GM19099 (cell line): Measurements from ENCODE around the gene SLC4A5.

Experiments used
- POLR2A ChIP-seq: IDR thresholded peaks from 3 replicates; pipeline ENCODE4 v1.6.1; 2011; ENCODE audit warnings: low read depth; ENCODE audit not compliant: insufficient read length; ENCODE audit errors: extremely low read depth

The SLC4A5 gene

GRCh38 chr2:74304332-74305148, 38.7 kb downstream of the SLC4A5 start:
- no peak for TF ChIP-seq POLR2A

DNA sequence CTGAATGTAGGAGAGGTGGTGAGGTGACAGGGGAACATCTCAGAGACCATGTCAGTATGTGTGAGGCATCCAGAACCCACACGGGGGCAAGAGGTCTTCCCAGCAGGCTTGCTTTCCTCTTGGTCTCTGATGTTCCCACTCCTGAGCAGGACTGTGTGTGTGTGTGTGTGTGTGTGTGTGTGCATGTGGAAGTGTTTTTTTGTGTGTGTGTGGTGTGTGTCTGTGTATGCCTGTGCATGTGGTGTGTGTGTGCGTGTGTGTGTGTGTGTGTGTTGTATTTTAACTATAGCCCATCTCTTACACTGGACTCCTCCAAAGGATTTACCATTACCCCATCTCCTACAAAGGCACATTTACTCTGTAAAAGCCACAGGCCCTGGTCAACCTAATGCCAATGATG, 40.4 kb downstream of the SLC4A5 start:
- no peak for TF ChIP-seq POLR2A

GRCh38 chr2:74301262-74301661, 42.0 kb downstream of the SLC4A5 start:
- no peak for TF ChIP-seq POLR2A

GRCh38 chr2:74300506-74300905, 42.7 kb downstream of the SLC4A5 start:
- TF ChIP-seq POLR2A: no peak

DNA sequence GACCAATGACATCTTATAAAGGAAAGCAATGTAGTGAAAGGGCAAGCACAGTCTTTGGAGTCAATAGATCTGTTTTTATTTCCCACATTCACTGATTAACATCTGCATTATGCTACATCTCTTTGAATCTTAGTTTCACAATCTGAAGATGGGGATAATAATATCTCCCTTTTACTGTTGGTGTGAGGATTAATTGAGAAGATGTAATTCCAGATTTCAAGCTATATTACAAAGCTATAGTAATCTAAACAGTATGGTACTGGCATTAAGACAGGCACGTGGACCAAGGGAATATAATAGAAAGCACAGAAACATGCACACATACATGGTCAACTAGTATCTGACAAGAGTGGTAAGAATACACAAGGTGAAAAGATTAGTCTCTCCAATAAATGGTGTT, 45.3 kb downstream of the SLC4A5 start:
- no peak for TF ChIP-seq POLR2A

- TF ChIP-seq POLR2A: no peak
Measured at GRCh38 chr2:74297391-74297790, 45.8 kb downstream of the SLC4A5 start.

DNA sequence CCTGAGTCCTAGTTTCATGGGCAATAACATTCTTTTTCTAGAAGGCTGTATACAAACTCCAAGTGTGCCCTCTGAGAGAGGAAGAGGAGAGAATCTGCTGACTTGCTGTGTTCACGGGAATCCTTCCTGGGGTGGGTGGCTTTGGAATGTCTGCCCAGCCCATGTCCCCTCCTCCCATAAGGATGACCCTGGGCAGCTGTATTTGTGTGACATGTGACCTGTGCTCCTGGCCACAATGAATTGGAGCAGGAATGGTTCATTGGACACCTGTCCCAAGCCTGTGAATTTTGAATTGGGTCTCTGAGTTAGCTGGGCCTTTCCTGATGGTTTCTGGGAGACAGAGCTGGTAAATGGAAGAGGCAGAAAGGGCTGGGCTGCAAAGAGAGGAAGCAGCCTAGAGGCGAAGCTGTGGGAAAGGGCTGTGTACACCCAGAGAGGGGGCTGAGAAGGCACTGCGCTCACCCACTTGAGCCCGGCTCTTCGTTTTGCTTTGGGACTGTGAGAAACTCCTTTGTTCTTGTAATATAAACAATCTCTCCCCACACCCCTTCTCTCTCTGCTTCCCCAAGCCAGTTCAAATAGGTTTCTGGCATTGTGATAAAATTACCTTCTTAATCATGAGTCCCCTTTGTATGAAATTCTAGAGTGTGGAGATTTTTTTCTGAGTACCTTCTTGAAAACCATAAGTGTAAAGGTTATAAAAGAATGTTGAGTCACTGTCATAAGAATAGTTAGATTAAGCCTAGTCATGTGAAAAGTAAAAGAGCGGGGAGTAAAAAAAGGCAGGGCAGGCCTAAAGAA, 49.8 kb downstream of the SLC4A5 start:
- TF ChIP-seq POLR2A: no peak

DNA sequence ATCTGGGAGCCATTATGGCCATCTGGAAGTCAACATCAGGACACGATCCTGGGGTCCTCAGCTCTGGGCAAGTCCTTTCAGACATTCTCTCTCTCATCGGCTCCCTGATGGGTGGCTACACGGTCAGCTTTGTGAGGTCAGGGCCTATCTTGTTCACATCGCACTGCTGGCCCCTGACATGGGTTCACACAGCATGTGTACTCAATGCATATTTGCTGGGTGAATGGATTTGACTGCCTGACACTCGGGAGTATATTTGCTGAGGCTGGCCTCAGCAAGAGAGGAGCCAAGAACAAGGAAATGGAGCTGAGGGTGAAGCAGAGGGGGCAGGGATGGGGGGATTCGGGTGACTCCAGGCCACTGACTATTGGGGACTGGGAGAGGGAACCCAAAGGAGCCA, 50.5 kb downstream of the SLC4A5 start:
- TF ChIP-seq POLR2A: no peak

- TF ChIP-seq POLR2A: no peak
Measured at GRCh38 chr2:74291886-74292621, 51.2 kb downstream of the SLC4A5 start.

DNA sequence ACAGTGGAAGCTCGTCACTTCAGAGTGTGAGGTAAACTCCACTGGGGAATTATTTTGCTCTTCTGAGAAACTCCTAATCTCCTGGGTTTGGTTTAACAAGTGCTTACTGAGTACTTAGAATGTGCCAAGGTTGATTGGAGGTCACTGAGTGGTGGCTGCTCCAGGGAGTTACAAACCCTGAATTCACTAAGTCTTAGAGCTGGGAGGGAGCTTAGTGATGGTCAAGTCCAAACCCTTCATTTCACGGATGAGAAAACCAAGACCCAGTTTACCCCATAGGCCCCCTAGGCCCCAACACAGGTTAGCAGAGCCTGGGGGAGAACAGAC, 52.0 kb downstream of the SLC4A5 start:
- TF ChIP-seq POLR2A: no peak

DNA sequence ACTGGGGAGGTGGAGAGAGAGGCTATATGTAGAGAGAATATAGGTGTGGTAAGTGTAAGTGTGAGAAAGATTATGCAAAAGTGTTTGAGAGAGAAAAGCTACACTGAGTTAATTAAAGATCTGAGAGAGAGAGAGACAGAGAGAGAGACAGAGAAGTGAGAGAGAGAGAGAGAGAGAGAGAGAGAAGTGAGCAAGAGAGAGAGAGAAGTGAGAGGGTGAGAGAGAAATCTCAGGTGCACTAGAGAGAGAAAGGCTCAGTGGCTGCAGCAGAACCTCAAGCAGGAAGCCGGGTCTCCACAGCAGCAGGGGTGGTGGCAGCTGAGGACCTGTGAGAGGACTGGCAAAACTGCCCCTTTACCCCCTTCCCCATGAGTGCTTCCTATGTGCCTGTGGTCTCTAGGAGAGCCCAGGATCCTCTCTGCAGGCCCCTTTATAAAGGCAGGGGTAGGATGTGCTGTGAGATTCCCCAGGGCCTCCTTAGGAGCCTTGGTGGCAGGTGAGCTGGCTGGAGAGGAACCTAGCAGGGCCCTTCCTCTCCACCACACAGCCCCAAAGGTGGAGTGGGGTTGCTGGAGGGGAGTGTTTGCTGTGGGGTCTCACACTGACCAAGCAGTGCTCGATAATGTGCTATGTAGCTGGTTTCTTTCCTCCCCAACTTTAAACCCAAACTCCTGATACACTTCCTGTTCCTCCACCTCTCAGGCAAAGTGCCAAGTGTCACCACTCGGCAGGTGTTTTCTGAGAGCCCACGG, 52.6 kb downstream of the SLC4A5 start:
- TF ChIP-seq POLR2A: no peak

- TF ChIP-seq POLR2A: no peak
Measured at GRCh38 chr2:74290066-74290465, 53.1 kb downstream of the SLC4A5 start.

GRCh38 chr2:74286725-74287124, 56.5 kb downstream of the SLC4A5 start:
- TF ChIP-seq POLR2A: no peak

GRCh38 chr2:74281141-74281975, 61.9 kb downstream of the SLC4A5 start:
- TF ChIP-seq POLR2A: no peak

DNA sequence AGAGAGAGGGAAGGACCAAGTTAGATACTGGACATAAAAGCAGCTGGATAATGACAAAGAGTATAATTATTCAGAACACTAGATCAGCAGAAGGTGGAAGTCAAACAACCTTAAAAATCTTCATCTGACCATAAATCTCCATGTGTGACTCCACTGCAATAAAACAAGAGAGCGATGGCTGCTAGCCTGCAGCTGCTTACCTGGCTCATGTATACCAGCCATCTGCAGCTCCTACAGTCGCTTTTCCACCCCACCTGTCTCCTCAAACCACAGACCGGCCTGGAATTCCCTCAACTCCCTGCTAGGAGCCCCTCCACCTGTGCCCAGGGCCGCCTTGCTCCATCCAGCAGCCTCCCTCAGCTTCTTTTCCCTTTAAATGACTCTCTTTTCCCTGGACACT, 64.5 kb downstream of the SLC4A5 start:
- no peak for TF ChIP-seq POLR2A

GRCh38 chr2:74278176-74278575, 65.0 kb downstream of the SLC4A5 start:
- TF ChIP-seq POLR2A: no peak
